Neural cell (in vitro differentiated cells): ENCODE data around the gene OLIG3. TPM values are rescaled to one million over a fixed set of nuclear protein-coding genes. Genes with fewer than 3 reads are reported as not detected.

Experiments used
- H2AFZ ChIP-seq: fragments of 200-600, 300-800 bp; sonication (generic), shearing (Covaris generic); 2 replicates; pipeline ENCODE4 v1.6.0; 2014; ENCODE audit warnings: low read depth, mild to moderate bottlenecking, antibody characterized with exemption, low read length, moderate library complexity
- H3F3A ChIP-seq: fragments of 200-600 bp; shearing (Covaris generic); 2 replicates; pipeline ENCODE4 v1.6.1; 2016; ENCODE audit warnings: mild to moderate bottlenecking, moderate library complexity, mixed read lengths, antibody characterized with exemption, low read length; ENCODE audit not compliant: insufficient read depth, poor library complexity, severe bottlenecking
- H3K27ac ChIP-seq: fragments of 200-600, 300-800 bp; sonication (generic), shearing (Covaris generic); 2 replicates; pipeline ENCODE4 v1.5.1; 2014; ENCODE audit warnings: mild to moderate bottlenecking, low read length, moderate library complexity
- H3K27me3 ChIP-seq: fragments of 300-800, 200-600 bp; sonication (generic), shearing (Covaris generic); 2 replicates; pipeline ENCODE4 v1.6.0; 2014; ENCODE audit warnings: mild to moderate bottlenecking, low read depth, low read length, moderate library complexity; ENCODE audit not compliant: insufficient read depth
- H3K36me3 ChIP-seq: fragments of 300-800, 200-600 bp; sonication (generic), shearing (Covaris generic); 2 replicates; pipeline ENCODE4 v1.5.1; 2014; ENCODE audit warnings: mild to moderate bottlenecking, antibody characterized with exemption, low read length, moderate library complexity; ENCODE audit not compliant: insufficient read depth
- H3K4me2 ChIP-seq: fragments of 300-800, 200-600 bp; sonication (generic), shearing (Covaris generic); 2 replicates; pipeline ENCODE4 v1.6.0; 2014; ENCODE audit warnings: mild to moderate bottlenecking, low read length
- H3K4me3 ChIP-seq: fragments of 300-800, 200-600 bp; sonication (generic), shearing (Covaris generic); 2 replicates; pipeline ENCODE4 v1.5.1; 2014; ENCODE audit warnings: mild to moderate bottlenecking, low read length, moderate library complexity
- H3K79me2 ChIP-seq: fragments of 200-600 bp; shearing (Covaris generic); replicated peaks from 2 replicates; pipeline ENCODE4 v1.6.0; 2014; ENCODE audit warnings: mild to moderate bottlenecking, low read length, moderate library complexity; ENCODE audit not compliant: insufficient read depth
- H3K9ac ChIP-seq: fragments of 300-800, 200-600 bp; sonication (generic), shearing (Covaris generic); 2 replicates; pipeline ENCODE4 v1.6.1; 2016; ENCODE audit warnings: mild to moderate bottlenecking, low read length, mixed read lengths
- H3K9me2 ChIP-seq: fragments of 200-600 bp; shearing (Covaris generic); 2 replicates; pipeline ENCODE4 v1.6.1; 2016; ENCODE audit warnings: mild to moderate bottlenecking, low read length, mixed read lengths; ENCODE audit not compliant: insufficient read depth
- H3K9me3 ChIP-seq: fragments of 200-600, 300-800 bp; sonication (generic), shearing (Covaris generic); 2 replicates; pipeline ENCODE4 v1.6.1; 2016; ENCODE audit warnings: mild to moderate bottlenecking, mixed run types, low read length, moderate library complexity, mixed read lengths
- H4K20me1 ChIP-seq: fragments of 200-600 bp; shearing (Covaris generic); 2 replicates; pipeline ENCODE4 v1.6.1; 2016; ENCODE audit warnings: mild to moderate bottlenecking, mixed run types; ENCODE audit not compliant: insufficient read depth
- CTCF ChIP-seq: fragments of 450-650 bp; IDR thresholded peaks from 2 replicates; pipeline ENCODE4 v1.5.1; 2014; ENCODE audit warnings: antibody characterized with exemption, mild to moderate bottlenecking, moderate library complexity; ENCODE audit not compliant: poor library complexity, severe bottlenecking
- EP300 ChIP-seq: fragments of 450-650 bp; conservative IDR thresholded peaks from 2 replicates; pipeline ENCODE4 v1.6.1; 2014; ENCODE audit warnings: antibody characterized with exemption, mild to moderate bottlenecking, moderate library complexity; ENCODE audit not compliant: poor library complexity, severe bottlenecking
- EZH2 ChIP-seq: fragments of 200-600, 300-800 bp; shearing (Covaris generic), sonication (generic); IDR thresholded peaks from 2 replicates; pipeline ENCODE4 v1.6.1; 2014; ENCODE audit warnings: antibody characterized with exemption, low read length, borderline replicate concordance, mild to moderate bottlenecking; ENCODE audit not compliant: insufficient read depth, poor library complexity, severe bottlenecking
- MXI1 ChIP-seq: fragments of 450-650 bp; conservative IDR thresholded peaks from 2 replicates; pipeline ENCODE4 v1.6.1; 2014; ENCODE audit warnings: antibody characterized with exemption, mild to moderate bottlenecking; ENCODE audit not compliant: poor library complexity, severe bottlenecking
- POLR2AphosphoS5 ChIP-seq: IDR thresholded peaks from 2 replicates; pipeline ENCODE4 v1.6.1; 2012
- RAD21 ChIP-seq: fragments of 450-650 bp; conservative IDR thresholded peaks from 2 replicates; pipeline ENCODE4 v1.6.1; 2014; ENCODE audit warnings: antibody characterized with exemption, mild to moderate bottlenecking, moderate library complexity
- REST ChIP-seq: IDR thresholded peaks from 2 replicates; pipeline ENCODE4 v1.6.1; 2012; ENCODE audit warnings: borderline replicate concordance
- SMC3 ChIP-seq: fragments of 450-650 bp; conservative IDR thresholded peaks from 2 replicates; pipeline ENCODE4 v1.6.1; 2014; ENCODE audit warnings: antibody characterized with exemption, mild to moderate bottlenecking, moderate library complexity; ENCODE audit not compliant: poor library complexity
- TAF1 ChIP-seq: IDR thresholded peaks from 2 replicates; pipeline ENCODE4 v1.6.1; 2012; ENCODE audit warnings: low read depth
- polyA plus RNA-seq: library from polyadenylated mRNA; depleted of rRNA; stranded (reverse); fragments of >200 nt; gene quantifications from 2 replicates; pipeline ENCODE4 v1.2.3, GENCODE V29; 2014

Gene OLIG3
- polyA plus RNA-seq, 1 donor from 2014 or later = not detected

GRCh38 chr6:137480431-137480830, 13.8 kb downstream of the OLIG3 start:
- Histone ChIP-seq H3K27me3 (peaks cover 18% of the 10 kb centered on the region), H3K9me2 (no peaks in the 10 kb centered on the region), H2AFZ (no peak overlapping the region), H3K9ac (no peak overlapping the region), H3K4me2 (no peak overlapping the region), H4K20me1 (no peaks in the 10 kb centered on the region), H3F3A (no peaks in the 10 kb centered on the region), H3K27ac (no peak overlapping the region), H3K36me3 (no peaks in the 10 kb centered on the region), H3K4me3 (no peak overlapping the region), H3K9me3 (no peaks in the 10 kb centered on the region), H3K79me2 (no peaks in the 10 kb centered on the region)
- no peak for TF ChIP-seq POLR2AphosphoS5
- no peak for TF ChIP-seq RAD21
- TF ChIP-seq SMC3 = no peak
- TF ChIP-seq MXI1 = no peak
- no peak for TF ChIP-seq REST
- TF ChIP-seq CTCF = no peak
- no peak for TF ChIP-seq TAF1
- no peak for TF ChIP-seq EZH2
- TF ChIP-seq EP300 = no peak

- H3K27me3 ChIP-seq = no peaks in the 10 kb centered on the region
- H3K36me3 ChIP-seq = no peaks in the 10 kb centered on the region
- H3F3A ChIP-seq = no peaks in the 10 kb centered on the region
- no peak overlapping the region for H2AFZ ChIP-seq
- H4K20me1 ChIP-seq = no peaks in the 10 kb centered on the region
- no peak overlapping the region for H3K4me2 ChIP-seq
- H3K9ac ChIP-seq = no peak overlapping the region
- no peak overlapping the region for H3K4me3 ChIP-seq
- H3K27ac ChIP-seq = no peak overlapping the region
- TF ChIP-seq EP300 (no peak), EZH2 (no peak), REST (no peak), SMC3 (no peak), POLR2AphosphoS5 (no peak), RAD21 (no peak), CTCF (no peak), MXI1 (no peak), TAF1 (no peak)
- no peaks in the 10 kb centered on the region for H3K9me3 ChIP-seq
- H3K9me2 ChIP-seq = no peaks in the 10 kb centered on the region
- H3K79me2 ChIP-seq = no peaks in the 10 kb centered on the region
Measured at GRCh38 chr6:137475103-137475502, 19.1 kb downstream of the OLIG3 start.
